Subcutaneous adipose tissue (tissue), 4 donors: Measurements from ENCODE around the gene ALAS1. TPM values are rescaled to one million over a fixed set of nuclear protein-coding genes. Genes with fewer than 3 reads are reported as not detected.

ENCODE experiments used
- total RNA-seq, 4 donors: library from RNA; depleted of rRNA; stranded (reverse); fragments of >200 nt; gene quantifications; one replicate each; pipeline ENCODE4 v1.1.0, GENCODE V29; 2016
- TF ChIP-seq, protein P1 (sequence below): fragments of 450-650 bp; IDR thresholded peaks from one replicate; pipeline ENCODE4 v1.5.1; 2016; ENCODE audit warnings: low read depth, mild to moderate bottlenecking, control low read depth, antibody characterized with exemption, moderate library complexity

ALAS1 gene
- total RNA-seq, 4 donors from 2014 or later, result 25.8 to 44.3 (median 39.0) TPM

DNA sequence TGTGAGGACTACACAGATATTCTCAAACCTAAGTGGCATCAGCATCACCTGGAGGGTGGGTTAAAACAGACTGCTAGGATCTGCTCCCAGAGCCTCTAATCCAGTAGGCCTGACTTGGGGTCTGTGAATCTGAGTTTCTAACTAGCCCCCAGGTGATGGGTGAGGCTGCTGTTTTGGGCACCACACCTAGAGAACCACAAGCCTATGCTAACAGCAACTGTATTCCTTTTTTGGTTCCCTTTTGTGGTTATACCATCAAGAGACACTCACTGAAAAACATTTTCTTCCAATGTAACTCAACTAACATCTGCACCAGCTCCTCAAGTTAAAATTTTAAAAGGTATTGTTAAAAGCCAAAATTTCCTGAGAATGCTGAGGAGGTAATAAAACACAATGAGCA lies 64.5 kb downstream of the ALAS1 start:
- TF ChIP-seq, protein P1, sequence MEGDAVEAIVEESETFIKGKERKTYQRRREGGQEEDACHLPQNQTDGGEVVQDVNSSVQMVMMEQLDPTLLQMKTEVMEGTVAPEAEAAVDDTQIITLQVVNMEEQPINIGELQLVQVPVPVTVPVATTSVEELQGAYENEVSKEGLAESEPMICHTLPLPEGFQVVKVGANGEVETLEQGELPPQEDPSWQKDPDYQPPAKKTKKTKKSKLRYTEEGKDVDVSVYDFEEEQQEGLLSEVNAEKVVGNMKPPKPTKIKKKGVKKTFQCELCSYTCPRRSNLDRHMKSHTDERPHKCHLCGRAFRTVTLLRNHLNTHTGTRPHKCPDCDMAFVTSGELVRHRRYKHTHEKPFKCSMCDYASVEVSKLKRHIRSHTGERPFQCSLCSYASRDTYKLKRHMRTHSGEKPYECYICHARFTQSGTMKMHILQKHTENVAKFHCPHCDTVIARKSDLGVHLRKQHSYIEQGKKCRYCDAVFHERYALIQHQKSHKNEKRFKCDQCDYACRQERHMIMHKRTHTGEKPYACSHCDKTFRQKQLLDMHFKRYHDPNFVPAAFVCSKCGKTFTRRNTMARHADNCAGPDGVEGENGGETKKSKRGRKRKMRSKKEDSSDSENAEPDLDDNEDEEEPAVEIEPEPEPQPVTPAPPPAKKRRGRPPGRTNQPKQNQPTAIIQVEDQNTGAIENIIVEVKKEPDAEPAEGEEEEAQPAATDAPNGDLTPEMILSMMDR, result no peak

Other genes starting within 250 kb of the ALAS1 start
- gene GPR62, start 242.8 kb upstream of the ALAS1 start, total RNA-seq, result under 1 TPM in 1 of 4 donors, not detected in 3; 0.94 TPM
- 10 to 100 TPM; 10.8 to 39.9 (median 19.0) TPM for gene PCBP4, start 230.7 kb upstream of the ALAS1 start, total RNA-seq
- 100 to 1,000 TPM in 1 of 4 donors, 10 to 100 TPM in 3; 46.0 to 122 (median 76.9) TPM for gene ABHD14B, start 224.1 kb upstream of the ALAS1 start, total RNA-seq
- gene ABHD14A, start 223.1 kb upstream of the ALAS1 start, total RNA-seq, result 10 to 100 TPM; 15.3 to 37.7 (median 26.0) TPM
- 10 to 100 TPM; 24.5 to 60.3 (median 31.4) TPM for gene ACY1, start 214.6 kb upstream of the ALAS1 start, total RNA-seq
- gene RPL29, start 202.3 kb upstream of the ALAS1 start, total RNA-seq, result 1,000 to 10,000 TPM; 1,093 to 1,919 (median 1,775) TPM
- gene DUSP7, start 141.6 kb upstream of the ALAS1 start, total RNA-seq, result 10 to 100 TPM in 2 of 4 donors, 1 to 10 TPM in 2; 5.9 to 15.6 (median 9.7) TPM
- 1 to 10 TPM in 2 of 4 donors, under 1 TPM in 2; 0.38 to 2.4 (median 1.2) TPM for gene POC1A, start 43.7 kb upstream of the ALAS1 start, total RNA-seq
- gene TLR9, start 27.5 kb downstream of the ALAS1 start, total RNA-seq, result not detected
- 100 to 1,000 TPM in 3 of 4 donors, 10 to 100 TPM in 1; 50.4 to 129 (median 122) TPM for gene TWF2, start 41.0 kb downstream of the ALAS1 start, total RNA-seq
- gene PPM1M, start 47.6 kb downstream of the ALAS1 start, total RNA-seq, result 10 to 100 TPM; 13.0 to 44.7 (median 35.3) TPM
- 10 to 100 TPM; 48.3 to 56.5 (median 51.6) TPM for gene WDR82, start 80.5 kb downstream of the ALAS1 start, total RNA-seq
- 10 to 100 TPM in 3 of 4 donors, 1 to 10 TPM in 1; 7.2 to 72.0 (median 38.9) TPM for gene GLYCTK, start 89.7 kb downstream of the ALAS1 start, total RNA-seq
- 10 to 100 TPM in 3 of 4 donors, 1 to 10 TPM in 1; 9.5 to 30.3 (median 14.6) TPM for gene DNAH1, start 118.2 kb downstream of the ALAS1 start, total RNA-seq
- 10 to 100 TPM; 46.1 to 61.4 (median 55.0) TPM for gene BAP1, start 211.8 kb downstream of the ALAS1 start, total RNA-seq
- gene PHF7, start 212.5 kb downstream of the ALAS1 start, total RNA-seq, result 10 to 100 TPM in 3 of 4 donors, 1 to 10 TPM in 1; 9.5 to 17.3 (median 13.0) TPM
- 100 to 1,000 TPM in 3 of 4 donors, 10 to 100 TPM in 1; 97.3 to 373 (median 164) TPM for gene SEMA3G, start 246.9 kb downstream of the ALAS1 start, total RNA-seq